ENCODE data around the gene FOS.
"Not testable (repeated sequence)": the region's sequence is repeated elsewhere in the genome, so short reads cannot be mapped to it uniquely, and the experiment has no call there.

The FOS gene

GRCh38 chr14:75277008-75277814 lies 1.4 kb upstream of the FOS start:
- DNase-seq (ENCODE audit: low spot score), result peak; percentile 80

- peak; percentile 43 for DNase-seq (ENCODE audit: low spot score)
These were observed 710 bp upstream of the FOS start for GRCh38 chr14:75277815-75278421.

GRCh38 chr14:75279153-75279762 lies 630 bp downstream of the FOS start:
- DNase-seq (ENCODE audit: low spot score), result no peak

GRCh38 chr14:75279763-75280290 lies 1.2 kb downstream of the FOS start:
- DNase-seq (ENCODE audit: low spot score), result no peak

- no peak for DNase-seq (ENCODE audit: low spot score)
These were observed 1.7 kb downstream of the FOS start for GRCh38 chr14:75280291-75280830.

- no peak for DNase-seq (ENCODE audit: low spot score)
These were observed 2.4 kb downstream of the FOS start for GRCh38 chr14:75280831-75281653.

- no peak for DNase-seq (ENCODE audit: low spot score)
These were observed 3.0 kb downstream of the FOS start for GRCh38 chr14:75281654-75282019.

GRCh38 chr14:75282170-75282554 lies 3.5 kb downstream of the FOS start:
- DNase-seq (ENCODE audit: low spot score), result no peak

- not testable (repeated sequence) for DNase-seq (ENCODE audit: low spot score)
These were observed 4.0 kb downstream of the FOS start for GRCh38 chr14:75282555-75283161.

- DNase-seq (ENCODE audit: low spot score), result no peak
These were observed 4.7 kb downstream of the FOS start for GRCh38 chr14:75283162-75283832.

GRCh38 chr14:75283833-75284563 lies 5.4 kb downstream of the FOS start:
- no peak for DNase-seq (ENCODE audit: low spot score)

GRCh38 chr14:75285331-75285730 lies 6.7 kb downstream of the FOS start:
- DNase-seq (ENCODE audit: low spot score), result no peak

GRCh38 chr14:75286313-75286712 lies 7.7 kb downstream of the FOS start:
- DNase-seq (ENCODE audit: low spot score), result no peak

GRCh38 chr14:75289840-75290388 lies 11.3 kb downstream of the FOS start:
- DNase-seq (ENCODE audit: low spot score), result no peak

- DNase-seq (ENCODE audit: low spot score), result no peak
These were observed 12.2 kb downstream of the FOS start for GRCh38 chr14:75290851-75291250.

GRCh38 chr14:75291331-75291730 lies 12.7 kb downstream of the FOS start:
- no peak for DNase-seq (ENCODE audit: low spot score)

- DNase-seq (ENCODE audit: low spot score), result no peak
These were observed 13.5 kb downstream of the FOS start for GRCh38 chr14:75292101-75292563.

GRCh38 chr14:75292886-75293285 lies 14.3 kb downstream of the FOS start:
- no peak for DNase-seq (ENCODE audit: low spot score)

GRCh38 chr14:75293920-75294648 lies 15.5 kb downstream of the FOS start:
- DNase-seq (ENCODE audit: low spot score), result peak; percentile 90

Measured in HuH-7.5 (cell line).